Measurements from ENCODE around the gene TMEM238.

DNA sequence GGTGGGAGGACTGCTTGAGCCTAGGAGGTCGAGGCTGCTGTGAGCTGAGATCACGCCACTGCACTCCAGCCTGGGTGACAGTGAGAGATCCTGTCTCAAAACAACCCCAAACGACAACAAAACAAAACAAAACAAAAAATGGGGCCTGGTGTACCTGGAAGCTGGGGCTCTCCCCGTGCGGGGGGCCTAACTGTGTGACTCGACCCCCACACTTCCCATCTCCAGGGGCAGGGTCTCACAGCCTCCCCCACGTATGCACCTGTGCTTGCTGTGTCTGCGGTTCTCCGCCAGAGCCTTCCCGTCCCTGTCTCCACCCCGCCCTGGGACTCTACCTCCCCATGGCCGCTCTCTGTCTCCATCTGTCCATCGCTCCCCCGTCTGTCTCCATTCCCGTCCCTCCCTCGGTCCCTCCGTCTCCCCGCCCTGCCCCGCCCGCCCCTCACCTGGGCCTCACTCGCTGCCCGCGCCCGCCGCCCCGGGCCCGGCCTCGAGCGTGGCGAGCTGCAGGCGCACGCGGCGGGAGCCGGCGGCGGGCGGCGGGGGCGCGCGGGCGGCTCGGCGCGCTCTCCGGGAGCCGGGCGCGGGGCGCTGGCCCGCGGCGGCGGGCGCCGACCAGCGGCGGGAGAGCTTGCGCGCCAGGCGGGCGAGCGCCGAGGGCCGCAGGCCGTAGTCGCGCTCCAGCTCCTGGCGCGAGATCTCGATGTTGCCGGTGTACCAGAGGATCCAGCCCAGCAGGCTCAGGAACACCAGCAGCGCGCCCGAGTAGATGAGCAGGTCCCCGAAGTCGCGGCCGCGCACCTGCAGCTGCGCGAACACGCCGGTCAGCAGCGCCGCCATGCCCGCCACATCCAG is 587 bp downstream of the TMEM238 start:
- no peak for TF ChIP-seq BHLHE40 (IDR thresholded peaks at IDR 0.05; ENCODE audit: borderline replicate concordance)
- no peak for TF ChIP-seq FOXK2 (IDR thresholded peaks at IDR 0.05)
- TF ChIP-seq SP1 (IDR thresholded peaks at IDR 0.05), result no peak
- no peak for TF ChIP-seq NFRKB (IDR thresholded peaks at IDR 0.05)
- TF ChIP-seq L3MBTL2 (conservative IDR thresholded peaks at IDR 0.05), result no peak
- TF ChIP-seq TARDBP (IDR thresholded peaks at IDR 0.05), result no peak
- no peak for TF ChIP-seq FOXA1 (IDR thresholded peaks at IDR 0.05)
